DMS 273 treated with DMSO at 0.1 percent for 48 hours (cell line): ENCODE measurements around the gene KCNN3.
A peak's percentile ranks its signal among the peaks of the same experiment; 100 is the strongest.

Experiments used
- DNase-seq: peaks from one replicate; lab custom pipeline; 2025; lab: John Stamatoyannopoulos, UW

Gene KCNN3

GRCh38 chr1:154770897-154771594, 99.0 kb downstream of the KCNN3 start:
- DNase-seq, result no peak

GRCh38 chr1:154769193-154769895, 100.7 kb downstream of the KCNN3 start:
- DNase-seq, result no peak

- no peak for DNase-seq
Observed at GRCh38 chr1:154768456-154769125, 101.5 kb downstream of the KCNN3 start.

- peak; percentile 15 for DNase-seq
Observed at GRCh38 chr1:154767315-154768240, 102.5 kb downstream of the KCNN3 start.

GRCh38 chr1:154765970-154766369, 104.1 kb downstream of the KCNN3 start:
- no peak for DNase-seq

GRCh38 chr1:154764773-154765172, 105.3 kb downstream of the KCNN3 start:
- DNase-seq, result no peak

GRCh38 chr1:154764181-154764580, 105.9 kb downstream of the KCNN3 start:
- DNase-seq, result no peak

GRCh38 chr1:154760469-154760933, 109.6 kb downstream of the KCNN3 start:
- no peak for DNase-seq

GRCh38 chr1:154759793-154760192, 110.3 kb downstream of the KCNN3 start:
- DNase-seq, result no peak

GRCh38 chr1:154759196-154759595, 110.9 kb downstream of the KCNN3 start:
- DNase-seq, result no peak

GRCh38 chr1:154758346-154758745, 111.7 kb downstream of the KCNN3 start:
- no peak for DNase-seq

GRCh38 chr1:154756793-154757548, 113.1 kb downstream of the KCNN3 start:
- no peak for DNase-seq

- no peak for DNase-seq
Observed at GRCh38 chr1:154755858-154756730, 114.0 kb downstream of the KCNN3 start.

- DNase-seq, result no peak
Observed at GRCh38 chr1:154753426-154753825, 116.7 kb downstream of the KCNN3 start.

- DNase-seq, result no peak
Observed at GRCh38 chr1:154752273-154753030, 117.6 kb downstream of the KCNN3 start.

GRCh38 chr1:154751690-154752089, 118.4 kb downstream of the KCNN3 start:
- peak; percentile 50 for DNase-seq

- peak; percentile 58 for DNase-seq
Observed at GRCh38 chr1:154750681-154751665, 119.1 kb downstream of the KCNN3 start.
